Mucosa of descending colon (tissue), 3 donors: ENCODE measurements around the gene DIMT1. TPM values are rescaled to one million over a fixed set of nuclear protein-coding genes. Genes with fewer than 3 reads are reported as not detected.

Experiments
- ATAC-seq: fragments of 200-7000 bp; cut with Tn5 transposase; one replicate; pipeline ENCODE4 v1.9.1; 2020; ENCODE audit warnings: mild to moderate bottlenecking, moderate library complexity
- DNase-seq, 3 donors: peaks; one replicate each; pipeline ENCODE4 v3.0.0-alpha.2; 2020
- H3K36me3 ChIP-seq: fragments of 200-600 bp; one replicate; pipeline ENCODE4 v1.8.0; 2021; ENCODE audit warnings: low read depth, mild to moderate bottlenecking
- H3K4me1 ChIP-seq: fragments of 200-600 bp; one replicate; pipeline ENCODE4 v1.8.0; 2021; ENCODE audit warnings: low read depth, mild to moderate bottlenecking
- H3K4me3 ChIP-seq: fragments of 200-600 bp; one replicate; pipeline ENCODE4 v1.8.0; 2021; ENCODE audit warnings: mild to moderate bottlenecking
- H3K9me3 ChIP-seq: fragments of 200-600 bp; one replicate; pipeline ENCODE4 v1.8.0; 2021; ENCODE audit warnings: mild to moderate bottlenecking
- CTCF ChIP-seq: fragments of 200-600 bp; IDR thresholded peaks from one replicate; pipeline ENCODE4 v1.8.0; 2022; ENCODE audit warnings: antibody characterized with exemption, mild to moderate bottlenecking
- intact Hi-C, 2 donors: fragments of 100-400 bp; cut with DNase I in 1 of 2; cut with micrococcal nuclease in 1 of 2; formaldehyde crosslinking; loops; one replicate each; pipeline versions ENCODE4 v1.11.0 to v1.11.1; 2022; cut with DNase I, micrococcal nuclease
- total RNA-seq, 3 donors: library from RNA; stranded (reverse); fragmentation: NEBNext Ultra II Directional in 2 of 3; extraction: Animal tissue kit (Norgen Biotek cat#: 25700) in 2 of 3; gene quantifications; one replicate each; pipeline versions ENCODE4 v1.2.1 to v1.2.4, GENCODE V29; 2021 to 2023
- donor health status: DM: no; HTN: no; CAD: no; lungs with moderate emphysema.
- donor health status: DM: no; HTN: no; CAD: no.
- donor health status: DM: no; HTN: yes; CAD: no.

The DIMT1 gene
- total RNA-seq, 3 donors from 2014 or later: 8.8 to 19.7 (median 14.6) TPM

DNA sequence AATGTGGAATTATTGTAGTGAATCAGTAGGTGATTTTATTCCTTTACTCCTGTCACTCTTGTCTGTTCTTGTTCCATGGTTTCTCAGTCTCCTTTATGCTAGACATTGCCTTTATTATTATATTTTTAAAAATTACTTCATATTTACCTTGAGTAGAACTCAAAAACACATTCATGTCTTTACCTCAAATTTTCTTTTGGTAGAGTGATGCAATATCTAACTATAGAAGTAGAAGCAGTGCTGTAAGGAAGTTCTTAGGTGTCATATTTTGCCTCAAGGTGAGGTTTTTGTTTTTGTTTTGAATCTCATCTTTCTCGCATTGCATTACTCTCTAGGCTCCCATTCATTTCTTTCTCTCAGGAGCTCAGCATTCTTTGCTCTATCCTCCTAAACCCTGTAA is 21.1 kb upstream of the DIMT1 start:
- Histone ChIP-seq H3K9me3 (no peaks in the 10 kb centered on the region), H3K4me3 (no peak overlapping the region), H3K4me1 (no peaks in the 10 kb centered on the region), H3K36me3 (no peaks in the 10 kb centered on the region)
- TF ChIP-seq CTCF: no peak
- intact Hi-C loops: no loop called here
- ATAC-seq (no peak), DNase-seq (no peak)

GRCh38 chr5:62421414-62421813 is 17.7 kb upstream of the DIMT1 start:
- no peaks in the 10 kb centered on the region for H3K9me3 ChIP-seq
- no peak for DNase-seq
- no peak for ATAC-seq
- no peak for TF ChIP-seq CTCF
- intact Hi-C loops: no loop called here
- H3K4me1 ChIP-seq: no peaks in the 10 kb centered on the region
- no peaks in the 10 kb centered on the region for H3K36me3 ChIP-seq
- H3K4me3 ChIP-seq: no peak overlapping the region

DNA sequence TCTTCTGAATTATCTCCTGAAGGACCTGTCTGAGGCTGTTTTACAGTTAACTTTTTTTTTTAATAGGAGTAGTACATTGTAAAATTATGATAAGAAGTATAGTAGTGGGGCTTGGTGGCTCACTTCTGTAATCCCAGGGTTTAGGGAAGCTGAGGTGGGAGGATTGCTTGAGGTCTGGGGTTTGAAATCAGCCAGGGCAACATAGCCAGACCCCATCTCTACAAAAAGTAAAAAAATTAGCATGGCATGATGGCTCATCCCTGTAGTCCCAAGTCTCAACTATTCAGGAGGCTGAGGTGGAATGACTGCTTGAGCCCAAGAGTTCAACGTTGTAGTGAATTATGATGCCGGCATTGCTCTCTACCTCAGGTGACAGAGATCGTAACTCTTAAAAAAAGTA is 15.9 kb upstream of the DIMT1 start:
- intact Hi-C loops: no loop called here
- no peaks in the 10 kb centered on the region for H3K9me3 ChIP-seq
- no peak overlapping the region for H3K4me3 ChIP-seq
- DNase-seq (no peak), ATAC-seq (no peak)
- H3K4me1 ChIP-seq: no peaks in the 10 kb centered on the region
- no peak for TF ChIP-seq CTCF
- no peaks in the 10 kb centered on the region for H3K36me3 ChIP-seq

DNA sequence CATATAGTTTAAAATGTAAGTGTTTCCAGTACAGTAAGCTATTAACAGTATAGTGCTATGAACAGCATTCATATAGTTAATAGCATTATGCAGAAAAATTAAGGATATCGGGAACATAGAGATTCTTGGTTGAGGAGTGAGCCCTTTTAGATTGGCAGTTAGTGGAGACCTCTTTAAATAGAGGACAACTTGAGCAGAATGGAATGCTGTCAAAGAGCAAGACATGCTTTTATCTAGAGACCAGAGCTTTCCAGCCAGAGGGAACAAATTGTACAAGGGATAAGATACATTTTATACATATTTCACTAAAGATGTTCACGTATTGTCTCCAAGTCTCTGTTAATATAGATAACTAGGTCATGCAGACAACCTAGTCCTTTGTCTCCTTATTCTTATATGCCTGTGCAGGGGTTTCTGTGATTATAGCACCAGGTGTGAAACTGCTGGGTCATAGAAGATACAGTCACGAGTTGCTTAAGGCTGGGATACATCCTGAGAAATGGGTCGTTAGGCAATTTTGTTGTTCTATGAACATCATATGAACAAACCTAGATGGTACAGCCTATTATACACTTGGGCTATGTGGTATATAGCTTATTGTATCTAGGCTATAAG is 14.9 kb upstream of the DIMT1 start:
- H3K4me3 ChIP-seq: no peak overlapping the region
- H3K4me1 ChIP-seq: peaks cover under 1% of the 10 kb centered on the region
- H3K36me3 ChIP-seq: no peaks in the 10 kb centered on the region
- TF ChIP-seq CTCF: no peak
- no peak for ATAC-seq
- intact Hi-C loops: no loop called here
- DNase-seq: no peak
- H3K9me3 ChIP-seq: no peaks in the 10 kb centered on the region

GRCh38 chr5:62413711-62414110 is 10.0 kb upstream of the DIMT1 start:
- intact Hi-C loops: no loop called here
- Histone ChIP-seq H3K36me3 (no peaks in the 10 kb centered on the region), H3K4me3 (no peak overlapping the region), H3K9me3 (no peaks in the 10 kb centered on the region), H3K4me1 (peaks cover 5% of the 10 kb centered on the region)
- no peak for ATAC-seq
- DNase-seq: no peak
- no peak for TF ChIP-seq CTCF
